GM21360 (cell line): ENCODE results near the gene THUMPD2.
A peak's percentile ranks its signal among the peaks of the same experiment; 100 is the strongest.
"Not testable (repeated sequence)": the region's sequence is repeated elsewhere in the genome, so short reads cannot be mapped to it uniquely, and the experiment has no call there.

Source experiments
- ATAC-seq: cut with Tn5 transposase; IDR thresholded peaks from one replicate; pipeline ENCODE4 v1.9.1; 2021; ENCODE audit warnings: mild to moderate bottlenecking, moderate library complexity; ENCODE audit not compliant: unreplicated experiment

THUMPD2 gene

GRCh38 chr2:39762448-39762847 is 16.6 kb downstream of the THUMPD2 start:
- ATAC-seq = no peak

- ATAC-seq = no peak
Measured at GRCh38 chr2:39757156-39757555, 21.9 kb downstream of the THUMPD2 start.

DNA sequence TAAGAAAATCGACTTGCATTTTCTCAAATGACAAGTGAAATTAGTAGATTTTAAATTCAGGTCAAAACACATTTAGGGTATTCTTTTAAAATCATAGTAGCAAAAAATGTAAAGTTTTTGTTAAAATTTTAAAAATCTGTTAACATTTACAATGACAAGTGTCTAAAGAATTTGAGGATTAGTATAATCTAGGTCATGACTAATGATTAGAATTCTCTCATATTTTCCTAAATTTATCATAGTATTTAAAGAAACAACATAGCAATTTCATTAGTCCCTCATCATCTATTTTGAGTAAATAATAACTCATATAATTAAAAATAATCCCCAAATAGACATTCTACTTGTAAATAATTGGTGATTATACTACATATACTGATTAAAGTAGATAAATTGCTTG is 23.6 kb downstream of the THUMPD2 start:
- ATAC-seq = no peak

DNA sequence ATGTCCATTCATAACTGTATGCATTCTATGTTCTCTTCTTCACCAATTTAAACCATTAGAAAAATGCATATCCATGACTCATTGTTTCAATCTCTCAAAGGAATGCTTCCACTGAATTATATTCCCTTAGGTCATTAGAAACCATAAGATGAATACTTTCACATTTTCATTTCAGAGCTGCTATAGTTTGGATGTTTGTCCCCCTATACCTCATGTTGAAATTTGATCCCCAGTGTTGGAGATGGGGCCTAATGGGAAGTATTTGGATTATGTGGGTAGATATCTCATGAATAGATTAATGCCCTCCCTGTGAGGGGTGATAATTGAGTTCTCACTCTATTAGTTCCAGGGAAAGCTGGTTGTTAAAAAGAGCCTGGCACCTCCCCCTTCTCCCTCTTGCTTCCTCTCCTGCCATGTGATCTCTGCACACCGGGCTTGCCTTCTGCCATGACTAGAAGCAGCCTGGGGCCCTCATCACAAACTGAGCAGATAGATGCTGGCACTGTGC is 35.7 kb downstream of the THUMPD2 start:
- ATAC-seq = no peak

DNA sequence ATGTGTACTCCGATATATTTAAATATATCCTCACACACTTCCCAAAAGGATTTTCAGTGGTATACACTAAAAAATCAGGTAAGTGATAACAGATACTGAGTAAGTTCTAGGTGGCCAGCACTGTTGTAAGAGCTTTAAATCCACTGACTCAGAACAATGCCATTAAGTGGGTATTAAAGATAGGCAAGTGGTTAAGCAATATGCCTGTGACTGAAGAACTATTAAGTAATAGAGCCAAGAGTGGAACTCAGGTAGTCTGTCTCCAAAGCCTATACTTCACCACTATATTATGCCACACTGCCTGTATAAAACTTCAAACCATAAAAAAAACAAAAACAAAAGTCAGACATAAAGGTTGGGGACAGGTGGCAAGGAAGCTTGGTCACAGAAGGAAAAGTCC is 37.2 kb downstream of the THUMPD2 start:
- no peak for ATAC-seq

DNA sequence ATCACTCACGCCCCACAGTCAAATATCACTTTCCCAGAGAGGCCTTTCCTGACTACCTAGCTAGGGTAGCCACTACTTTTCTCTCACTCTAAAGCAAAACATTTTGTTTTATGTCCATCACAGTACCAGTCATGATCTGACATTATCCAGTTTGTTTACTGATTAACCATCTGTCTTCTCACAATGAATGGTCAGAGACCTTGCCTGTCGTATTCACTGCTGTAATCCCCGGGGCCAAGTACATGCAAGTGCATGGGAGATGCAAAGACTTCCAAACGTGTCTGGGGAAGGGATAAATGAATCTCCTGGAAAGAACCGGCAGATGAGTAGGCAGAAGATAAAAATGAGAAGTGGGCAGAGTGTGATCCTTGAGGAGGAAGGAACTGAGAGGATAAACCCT is 39.7 kb downstream of the THUMPD2 start:
- no peak for ATAC-seq

GRCh38 chr2:39738936-39739335 is 40.1 kb downstream of the THUMPD2 start:
- ATAC-seq = no peak

GRCh38 chr2:39737661-39738060 is 41.4 kb downstream of the THUMPD2 start:
- no peak for ATAC-seq

GRCh38 chr2:39736640-39737039 is 42.4 kb downstream of the THUMPD2 start:
- no peak for ATAC-seq

- ATAC-seq = no peak
Measured at GRCh38 chr2:39735648-39736047, 43.4 kb downstream of the THUMPD2 start.

GRCh38 chr2:39734445-39734844 is 44.6 kb downstream of the THUMPD2 start:
- ATAC-seq = no peak

- no peak for ATAC-seq
Measured at GRCh38 chr2:39733070-39733674, 45.9 kb downstream of the THUMPD2 start.

DNA sequence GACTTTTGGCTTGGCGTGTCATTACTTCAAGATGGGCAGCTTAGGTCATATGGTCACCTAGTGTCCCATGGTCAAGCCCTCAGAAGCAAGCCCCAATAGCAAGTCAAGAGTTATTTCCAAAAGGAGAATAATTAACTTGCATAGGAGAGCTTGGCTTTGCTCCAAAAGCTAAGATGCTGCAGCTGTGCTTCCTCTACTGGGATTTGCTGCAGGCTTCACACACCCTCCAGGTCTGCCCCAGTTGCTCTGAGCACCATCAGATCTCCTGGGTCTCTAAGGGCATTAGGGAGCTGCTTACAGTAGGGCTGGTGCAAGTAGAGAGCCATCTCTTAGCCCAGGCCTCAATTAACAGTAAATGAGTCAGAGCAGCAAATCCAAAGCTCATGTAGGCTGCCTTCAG is 46.6 kb downstream of the THUMPD2 start:
- ATAC-seq = no peak

DNA sequence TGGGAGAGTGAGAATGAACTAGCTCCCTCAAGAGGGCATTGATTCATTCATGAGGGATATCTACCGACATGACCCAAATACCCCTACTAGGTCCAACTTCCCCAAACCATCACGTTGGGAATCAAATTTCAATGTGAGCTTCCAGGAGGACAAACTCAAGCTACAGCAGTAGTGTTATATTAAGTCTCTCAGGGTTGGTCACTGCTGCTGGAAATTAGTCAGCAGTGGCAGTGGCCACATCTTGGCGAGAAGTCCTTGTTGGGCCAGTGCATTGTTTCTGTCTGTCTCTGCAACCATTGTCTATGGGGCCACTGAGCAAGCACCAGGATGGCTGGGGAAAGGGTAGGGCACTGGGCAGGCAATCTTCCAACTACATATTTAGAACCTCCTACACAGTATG is 47.5 kb downstream of the THUMPD2 start:
- ATAC-seq = no peak

DNA sequence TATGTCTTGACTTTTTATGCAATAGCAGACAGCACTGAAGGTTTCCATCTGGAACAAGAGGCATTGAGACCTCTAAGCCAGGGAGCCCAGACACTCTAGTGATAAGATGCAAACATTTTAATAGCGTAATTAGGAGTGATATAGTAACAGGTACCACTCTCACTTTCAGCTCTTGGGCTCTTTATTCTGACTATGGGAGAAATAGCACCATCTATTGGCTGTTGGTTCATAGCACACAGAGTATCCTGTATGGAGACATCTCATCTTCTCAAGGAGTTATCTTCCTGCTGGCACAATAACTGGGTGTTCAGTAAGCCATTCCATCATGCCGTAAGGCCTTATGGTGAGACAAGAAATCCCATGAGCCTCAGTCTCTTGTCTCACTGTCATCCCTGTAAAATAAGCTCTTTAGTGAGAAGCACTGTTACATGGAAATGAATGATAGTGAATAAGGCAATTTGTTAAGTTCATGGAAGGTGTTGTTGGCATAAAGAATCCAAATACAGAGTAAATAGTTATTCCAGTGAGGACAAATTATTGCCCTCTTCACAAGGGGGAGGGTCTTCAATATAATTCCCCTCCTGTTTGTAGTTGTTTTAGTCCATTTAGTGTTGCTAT is 48.3 kb downstream of the THUMPD2 start:
- peak; percentile 57 for ATAC-seq

DNA sequence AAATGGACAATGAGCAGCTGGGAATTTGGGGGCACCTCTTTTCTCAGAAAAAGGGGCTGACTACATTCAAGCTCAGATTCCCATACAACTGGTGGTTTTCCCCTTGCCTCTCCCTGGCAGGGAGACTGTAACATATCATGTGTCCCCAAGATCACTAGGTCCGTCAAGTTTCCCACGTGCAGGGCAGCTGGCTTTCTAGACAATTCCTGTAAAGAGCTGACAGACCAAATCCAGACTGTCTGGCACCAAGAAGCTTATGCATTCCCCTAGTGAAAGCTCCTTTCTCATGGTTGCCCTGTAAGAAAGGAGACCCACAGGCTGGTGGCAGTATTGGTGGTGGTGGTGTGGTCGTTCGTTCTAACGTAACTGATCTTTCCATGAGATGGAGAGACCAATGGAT is 48.8 kb downstream of the THUMPD2 start:
- no peak for ATAC-seq

DNA sequence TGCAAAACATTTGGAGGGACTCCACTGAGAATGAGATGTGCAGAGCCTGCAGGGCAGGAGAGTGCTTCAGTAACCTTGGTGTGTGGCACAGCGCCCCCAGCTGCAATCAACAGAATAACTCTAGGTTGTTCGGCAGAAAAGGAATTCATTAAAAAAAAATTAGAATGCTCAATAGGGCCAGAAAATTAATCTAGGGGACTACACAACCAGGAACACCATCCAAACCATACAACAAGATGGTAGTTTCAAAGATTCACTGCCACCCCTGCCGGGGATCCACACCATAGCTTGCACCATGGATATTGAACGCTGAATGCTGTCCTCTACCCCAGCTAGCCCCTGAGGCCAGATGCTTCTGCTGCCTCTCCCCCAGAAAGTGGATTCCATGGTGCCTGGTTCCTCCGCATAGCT is 50.1 kb downstream of the THUMPD2 start:
- peak; percentile 49 for ATAC-seq

GRCh38 chr2:39728085-39728484 is 51.0 kb downstream of the THUMPD2 start:
- not testable (repeated sequence) for ATAC-seq

DNA sequence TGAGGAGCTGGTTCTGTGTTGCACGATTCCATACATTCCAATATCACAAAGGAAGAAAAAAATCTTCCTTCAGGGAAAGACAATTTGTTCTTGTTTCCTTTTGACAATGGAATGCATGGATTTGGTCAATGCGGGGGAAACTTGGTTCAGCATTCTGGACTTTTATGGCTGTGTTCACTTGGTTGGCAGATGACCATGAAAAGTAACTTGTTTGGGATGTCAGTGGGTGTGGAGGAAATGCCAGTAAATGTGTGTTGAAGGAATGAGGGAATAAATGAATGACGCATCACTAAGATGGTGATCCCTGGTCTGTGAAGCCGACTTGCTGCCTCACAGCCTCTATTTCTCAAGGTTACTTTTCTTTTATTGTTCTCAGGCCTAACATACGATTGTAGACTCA is 53.7 kb downstream of the THUMPD2 start:
- ATAC-seq = no peak

DNA sequence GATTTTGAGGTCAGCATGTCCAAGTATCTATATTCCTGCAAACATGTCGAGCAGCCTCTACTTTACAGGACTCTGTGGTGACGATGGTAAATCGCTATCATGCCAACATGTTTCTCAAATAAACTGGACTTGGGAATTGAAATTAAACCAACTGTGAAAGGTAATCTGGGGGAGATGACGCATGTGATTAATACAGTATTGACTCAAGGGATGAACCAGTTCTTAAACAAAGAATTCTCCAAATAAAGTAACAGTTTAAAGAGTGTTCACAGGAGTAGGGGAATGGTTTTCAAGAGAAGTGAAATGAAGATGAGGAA is 54.3 kb downstream of the THUMPD2 start:
- ATAC-seq = no peak

GRCh38 chr2:39723946-39724827 is 54.9 kb downstream of the THUMPD2 start:
- no peak for ATAC-seq

DNA sequence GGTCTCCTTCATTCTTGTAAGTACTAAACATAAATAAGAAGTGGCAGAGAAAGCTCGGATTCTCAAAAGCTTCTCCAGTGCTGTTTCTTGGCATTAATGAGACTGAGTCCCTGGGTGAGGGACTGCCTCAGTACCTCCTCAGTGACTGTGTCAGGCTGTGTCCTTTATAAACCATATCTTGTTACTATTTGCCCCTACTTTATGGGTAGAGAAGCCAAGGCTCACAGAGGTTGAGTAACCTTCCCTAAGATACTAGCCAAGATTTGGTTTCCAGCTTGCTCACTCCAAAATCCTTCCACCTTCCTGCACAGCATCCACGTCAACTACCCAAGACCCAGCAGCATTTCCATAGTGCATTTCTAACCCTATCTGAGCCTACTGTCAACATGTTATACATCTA is 55.6 kb downstream of the THUMPD2 start:
- ATAC-seq = no peak
